CD4-positive, alpha-beta T cell (primary cell): ENCODE data around the gene R3HCC1L. TPM values are rescaled to one million over a fixed set of nuclear protein-coding genes. Genes with fewer than 3 reads are reported as not detected.

Source experiments
- ATAC-seq: fragments of 200-7000 bp; cut with Tn5 transposase; one replicate; pipeline ENCODE4 v1.10.0; 2022; ENCODE audit warnings: mild to moderate bottlenecking; ENCODE audit not compliant: poor library complexity
- CTCF ChIA-PET: fragments of 350-600 bp; sonication (Branson Sonifier 250); formaldehyde crosslinking; loops from one replicate; lab custom pipeline; 2021; ENCODE audit warnings: antibody characterized with exemption, inconsistent platforms; lab: Charles Lee
- POLR2A ChIA-PET: fragments of 350-600 bp; sonication (Branson Sonifier 250); formaldehyde crosslinking; loops from one replicate; lab custom pipeline; 2021; ENCODE audit warnings: antibody characterized with exemption, inconsistent platforms; lab: Charles Lee
- DNase-seq, 14 experiments: peaks; one replicate each; pipeline ENCODE4 v3.0.0-alpha.2; 2013 to 2020; ENCODE audit warnings: mixed read lengths in 2 of 14
- H3K27ac ChIP-seq, 2 donors: one replicate each; pipeline versions ENCODE4 v1.5.1 to v1.7.0; 2013; ENCODE audit warnings: low read length in 2 of 2, low read depth in 1 of 2, mild to moderate bottlenecking in 1 of 2
- H3K27me3 ChIP-seq, 2 experiments: 1 replicate in 1 of 2; 2 replicates in 1 of 2; pipeline versions ENCODE4 v1.6.1 to v1.7.0; 2013; ENCODE audit warnings: low read length in 2 of 2, control low read depth in 1 of 2, mild to moderate bottlenecking in 1 of 2, moderate library complexity in 1 of 2; ENCODE audit not compliant: insufficient read depth in 2 of 2, control insufficient read depth in 1 of 2
- H3K36me3 ChIP-seq: one replicate; pipeline ENCODE4 v1.6.1; 2013; ENCODE audit warnings: low read length, control low read depth; ENCODE audit not compliant: insufficient read depth
- H3K4me1 ChIP-seq: one replicate; pipeline ENCODE4 v1.6.1; 2013; ENCODE audit warnings: low read length, control low read depth; ENCODE audit not compliant: insufficient read depth
- H3K4me3 ChIP-seq: one replicate; pipeline ENCODE4 v1.5.1; 2013; ENCODE audit warnings: mild to moderate bottlenecking, low read length, moderate library complexity
- H3K9me3 ChIP-seq, 2 experiments: 1 replicate in 1 of 2; 2 replicates in 1 of 2; pipeline versions ENCODE4 v1.6.1 to v1.7.0; 2013; ENCODE audit warnings: low read length in 2 of 2, mild to moderate bottlenecking in 2 of 2, control low read depth in 1 of 2, moderate library complexity in 1 of 2; ENCODE audit not compliant: control insufficient read depth in 1 of 2, insufficient read depth in 1 of 2
- H3K27ac Mint-ChIP-seq: one replicate; pipeline ENCODE4 v1.8.0; 2020; ENCODE audit warnings: mixed read lengths
- H3K27me3 Mint-ChIP-seq: one replicate; pipeline ENCODE4 v1.8.0; 2021; ENCODE audit warnings: mixed read lengths
- H3K36me3 Mint-ChIP-seq: one replicate; pipeline ENCODE4 v1.8.0; 2021; ENCODE audit warnings: low read depth, mixed read lengths
- H3K4me1 Mint-ChIP-seq: one replicate; pipeline ENCODE4 v1.8.0; 2021; ENCODE audit warnings: low read depth, mixed read lengths
- H3K4me3 Mint-ChIP-seq: one replicate; pipeline ENCODE4 v1.8.0; 2020; ENCODE audit warnings: mild to moderate bottlenecking, mixed read lengths
- H3K9me3 Mint-ChIP-seq: one replicate; pipeline ENCODE4 v1.8.0; 2020; ENCODE audit warnings: mixed read lengths
- CTCF ChIP-seq: fragments of 200-600 bp; IDR thresholded peaks from one replicate; pipeline ENCODE4 v1.8.0; 2022; ENCODE audit warnings: antibody characterized with exemption, mild to moderate bottlenecking
- intact Hi-C, 2 experiments: fragments of 100-400 bp; cut with DNase I in 1 of 2; cut with micrococcal nuclease in 1 of 2; formaldehyde crosslinking; loops; one replicate each; pipeline versions ENCODE4 v1.15.1 to v1.9.0; 2023 to 2025; cut with DNase I, micrococcal nuclease
- total RNA-seq, 174 experiments: library from RNA in 2 of 174; stranded (reverse) in 2 of 174; gene quantifications; one replicate each; pipeline ENCODE4 v1.2.3 and lab custom pipeline; 2021 to 2026

The R3HCC1L gene
- total RNA-seq, 2 experiments from 2014 or later, result 12.7 to 13.7 TPM

GRCh38 chr10:98167191-98167590 lies 32.7 kb downstream of the R3HCC1L start:
- Histone ChIP-seq H3K4me3 (no peak overlapping the region), H3K27me3 (no peaks in the 10 kb centered on the region), H3K36me3 (peaks cover 45% of the 10 kb centered on the region), H3K4me1 (no peaks in the 10 kb centered on the region), H3K27ac (no peak overlapping the region), H3K9me3 (no peaks in the 10 kb centered on the region)
- Mint-ChIP-seq H3K36me3 (peaks cover 83% of the 10 kb centered on the region), H3K4me3 (no peak overlapping the region), H3K9me3 (no peaks in the 10 kb centered on the region), H3K27ac (no peak overlapping the region), H3K4me1 (peaks cover 9% of the 10 kb centered on the region), H3K27me3 (no peaks in the 10 kb centered on the region)
- no peak for DNase-seq
- POLR2A ChIA-PET, result no interaction called here
- no peak for ATAC-seq
- intact Hi-C loops, result no loop called here
- CTCF ChIA-PET, result interaction anchor here (0.5 kb wide), 1 partner anchor 214 kb away, joined by 3 read pairs; no protein-coding TSS in a partner anchor
- no peak for TF ChIP-seq CTCF

- Histone ChIP-seq H3K27me3 (no peaks in the 10 kb centered on the region), H3K4me3 (no peak overlapping the region), H3K27ac (no peak overlapping the region), H3K4me1 (no peaks in the 10 kb centered on the region), H3K9me3 (no peaks in the 10 kb centered on the region), H3K36me3 (peaks cover 50% of the 10 kb centered on the region)
- peaks cover 9% of the 10 kb centered on the region for H3K4me1 Mint-ChIP-seq
- DNase-seq (no peak), ATAC-seq (no peak)
- H3K27me3 Mint-ChIP-seq, result no peaks in the 10 kb centered on the region
- H3K36me3 Mint-ChIP-seq, result peaks cover 82% of the 10 kb centered on the region
- ChIA-PET CTCF (no interaction called here), POLR2A (interaction anchor here (1.5 kb wide), 1 partner anchor 34 kb away, joined by 5 read pairs; the partner anchor contains the start of gene R3HCC1L)
- H3K4me3 Mint-ChIP-seq, result no peak overlapping the region
- no peak for TF ChIP-seq CTCF
- intact Hi-C loops, result no loop called here
- H3K27ac Mint-ChIP-seq, result no peak overlapping the region
- no peaks in the 10 kb centered on the region for H3K9me3 Mint-ChIP-seq
Measured at GRCh38 chr10:98168147-98168546, 33.7 kb downstream of the R3HCC1L start.

GRCh38 chr10:98168766-98169165 lies 34.3 kb downstream of the R3HCC1L start:
- H3K4me3 Mint-ChIP-seq, result no peak overlapping the region
- ChIA-PET CTCF (no interaction called here), POLR2A (interaction anchor here (1.5 kb wide), 1 partner anchor 34 kb away, joined by 5 read pairs; the partner anchor contains the start of gene R3HCC1L)
- peaks cover 83% of the 10 kb centered on the region for H3K36me3 Mint-ChIP-seq
- H3K27ac Mint-ChIP-seq, result no peak overlapping the region
- ATAC-seq (no peak), DNase-seq (no peak)
- H3K4me3 ChIP-seq, result no peak overlapping the region
- no peaks in the 10 kb centered on the region for H3K9me3 Mint-ChIP-seq
- peaks cover 50% of the 10 kb centered on the region for H3K36me3 ChIP-seq
- H3K27ac ChIP-seq, result no peak overlapping the region
- intact Hi-C loops, result no loop called here
- H3K4me1 Mint-ChIP-seq, result peaks cover 10% of the 10 kb centered on the region
- H3K4me1 ChIP-seq, result no peaks in the 10 kb centered on the region
- TF ChIP-seq CTCF, result no peak
- no peaks in the 10 kb centered on the region for H3K9me3 ChIP-seq
- H3K27me3 Mint-ChIP-seq, result no peaks in the 10 kb centered on the region
- H3K27me3 ChIP-seq, result no peaks in the 10 kb centered on the region
